Measurements from ENCODE around the gene THSD4. TPM values are rescaled to one million over a fixed set of nuclear protein-coding genes. Genes with fewer than 3 reads are reported as not detected.
"Not testable (repeated sequence)": the region's sequence is repeated elsewhere in the genome, so short reads cannot be mapped to it uniquely, and the experiment has no call there.

THSD4 gene
- total RNA-seq, 2 donors from 2014 or later: 16.3 to 18.8 TPM

DNA sequence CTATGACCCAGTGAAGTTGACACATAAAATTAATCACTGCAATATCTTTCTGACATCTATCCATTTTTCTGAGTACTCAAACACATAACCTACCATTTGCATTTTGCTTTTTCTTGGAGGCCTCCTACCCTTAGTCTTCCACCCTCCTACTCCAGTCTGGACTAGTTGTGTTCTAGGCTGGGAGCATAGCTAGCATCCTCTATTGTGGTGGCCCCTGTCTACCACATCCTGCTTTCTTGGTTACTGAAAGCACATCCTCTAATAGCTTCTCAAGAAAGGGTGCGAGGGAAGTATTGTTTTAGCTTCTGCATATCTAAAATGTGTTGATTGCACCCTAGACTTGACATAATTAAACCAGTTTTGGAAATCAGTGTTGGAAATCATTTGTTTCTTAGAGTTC is 176.5 kb downstream of the THSD4 start:
- intact Hi-C loops (cut with DNase I): no loop called here
- DNase-seq (ENCODE audit: low spot score): no peak

GRCh38 chr15:71293723-71294122 is 178.5 kb downstream of the THSD4 start:
- no peak for DNase-seq (ENCODE audit: low spot score)
- intact Hi-C loops (cut with DNase I): no loop called here

DNA sequence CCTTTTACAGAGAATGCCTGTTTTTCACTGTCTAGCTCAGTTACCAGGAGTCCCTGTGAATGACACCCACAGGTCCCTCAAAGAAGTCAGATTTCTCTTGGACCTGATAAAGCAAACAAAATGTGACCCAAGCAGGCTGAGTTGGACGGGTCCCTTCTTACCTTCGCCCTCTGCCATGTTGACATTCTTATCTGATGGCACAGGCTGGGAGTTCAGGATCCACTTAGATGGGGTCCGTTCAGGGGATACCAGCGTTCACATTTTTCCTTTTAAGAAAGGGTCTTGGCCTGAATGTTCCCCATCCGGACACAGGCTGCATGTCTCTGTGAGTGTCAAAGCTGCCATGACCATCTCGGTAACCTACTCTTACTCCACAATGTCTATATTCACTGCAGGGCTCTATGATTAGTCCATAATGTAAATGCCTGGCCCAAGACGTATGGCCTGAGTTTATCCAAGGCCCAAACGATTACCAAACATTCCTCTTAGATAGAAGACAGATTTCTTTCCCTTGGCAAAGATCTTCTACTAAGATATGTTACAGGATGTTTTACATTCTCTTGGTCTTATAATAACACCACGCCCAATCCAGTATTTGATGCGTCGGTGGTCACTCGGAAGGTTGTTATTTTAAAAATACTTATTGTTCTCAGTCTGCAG is 179.1 kb downstream of the THSD4 start:
- intact Hi-C loops (cut with DNase I): no loop called here
- no peak for DNase-seq (ENCODE audit: low spot score)

- DNase-seq (ENCODE audit: low spot score): no peak
- intact Hi-C loops (cut with DNase I): no loop called here
These were observed 179.8 kb downstream of the THSD4 start for GRCh38 chr15:71294911-71295602.

DNA sequence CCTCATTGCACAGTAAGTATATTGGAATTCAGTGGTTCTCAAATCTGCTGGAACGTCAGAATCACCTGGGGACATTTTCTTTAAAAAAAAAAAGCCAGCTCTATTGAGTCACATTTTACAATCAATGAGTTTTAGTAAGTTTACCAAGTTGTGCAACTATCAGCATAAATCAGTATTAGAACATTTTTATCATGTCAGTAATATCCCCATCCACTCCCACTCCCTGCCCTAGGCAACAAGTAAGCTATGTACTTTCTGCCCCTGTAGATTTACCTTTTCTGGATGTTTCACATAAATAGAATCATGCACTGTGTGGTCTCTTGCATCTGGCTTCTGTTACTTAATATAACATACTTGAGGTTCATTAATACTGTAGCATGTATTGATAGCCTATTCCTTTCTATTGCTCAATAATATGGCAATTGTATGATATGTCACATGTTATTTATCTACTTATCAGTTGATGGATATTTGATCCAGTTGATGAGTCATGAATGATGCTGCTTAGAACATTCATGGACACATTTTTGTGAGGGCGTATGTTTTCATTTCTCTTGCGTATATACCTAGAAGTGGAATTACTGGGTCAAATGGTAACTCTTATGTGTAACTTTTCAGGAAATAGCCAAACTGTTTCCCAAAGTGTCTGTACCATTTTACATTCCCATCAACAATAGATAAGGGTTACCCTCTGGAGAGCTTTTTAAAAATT is 180.5 kb downstream of the THSD4 start:
- intact Hi-C loops (cut with DNase I): no loop called here
- DNase-seq (ENCODE audit: low spot score): no peak

GRCh38 chr15:71296315-71296679 is 181.0 kb downstream of the THSD4 start:
- no peak for DNase-seq (ENCODE audit: low spot score)
- intact Hi-C loops (cut with DNase I): no loop called here

GRCh38 chr15:71301958-71302621 is 186.8 kb downstream of the THSD4 start:
- DNase-seq (ENCODE audit: low spot score): no peak
- intact Hi-C loops (cut with DNase I): no loop called here

- DNase-seq (ENCODE audit: low spot score): no peak
- intact Hi-C loops (cut with DNase I): no loop called here
These were observed 187.7 kb downstream of the THSD4 start for GRCh38 chr15:71302861-71303410.

DNA sequence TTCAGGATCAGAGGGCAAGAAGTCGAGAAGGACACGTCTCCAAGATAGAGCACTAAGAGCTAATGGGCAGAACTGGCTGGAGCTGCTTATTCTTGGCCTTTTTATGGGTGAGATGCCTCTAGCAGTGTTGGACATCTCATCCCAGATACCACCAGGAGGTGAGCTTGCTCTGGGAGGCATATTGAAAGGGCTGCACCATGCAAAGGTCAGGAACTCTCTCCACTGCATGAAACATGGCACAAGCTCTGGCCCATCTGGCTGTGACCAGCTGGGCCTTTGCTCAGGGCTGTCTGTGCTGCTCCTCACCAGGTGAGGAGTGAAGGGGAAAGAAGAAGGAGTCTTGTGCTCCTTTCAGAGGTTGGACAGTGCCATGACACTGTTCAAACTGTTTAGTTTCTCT is 188.7 kb downstream of the THSD4 start:
- DNase-seq (ENCODE audit: low spot score): no peak
- intact Hi-C loops (cut with DNase I): no loop called here

GRCh38 chr15:71304681-71305080 is 189.4 kb downstream of the THSD4 start:
- intact Hi-C loops (cut with DNase I): no loop called here
- no peak for DNase-seq (ENCODE audit: low spot score)

DNA sequence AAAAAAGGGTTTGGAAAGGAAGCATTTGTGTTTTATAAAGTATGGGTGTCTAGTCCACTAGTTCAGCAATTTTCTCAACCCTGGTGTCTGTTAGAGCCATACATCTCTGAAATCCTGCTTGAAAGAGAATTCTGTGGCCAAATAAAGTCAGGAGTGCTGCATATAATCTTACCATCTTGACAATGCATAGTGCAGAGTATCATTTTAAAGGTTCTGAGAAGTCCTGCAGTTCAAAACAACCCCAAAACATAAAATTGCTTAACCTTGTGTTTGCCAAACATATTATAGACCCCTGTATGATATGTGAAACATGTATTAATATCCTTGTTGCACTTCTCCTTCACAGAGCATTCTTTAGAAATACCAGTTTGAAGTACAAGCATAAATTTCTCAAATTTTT is 191.3 kb downstream of the THSD4 start:
- intact Hi-C loops (cut with DNase I): no loop called here
- no peak for DNase-seq (ENCODE audit: low spot score)

GRCh38 chr15:71312194-71312708 is 197.0 kb downstream of the THSD4 start:
- intact Hi-C loops (cut with DNase I): no loop called here
- no peak for DNase-seq (ENCODE audit: low spot score)

- DNase-seq (ENCODE audit: low spot score): no peak
- intact Hi-C loops (cut with DNase I): no loop called here
These were observed 197.6 kb downstream of the THSD4 start for GRCh38 chr15:71312731-71313460.

DNA sequence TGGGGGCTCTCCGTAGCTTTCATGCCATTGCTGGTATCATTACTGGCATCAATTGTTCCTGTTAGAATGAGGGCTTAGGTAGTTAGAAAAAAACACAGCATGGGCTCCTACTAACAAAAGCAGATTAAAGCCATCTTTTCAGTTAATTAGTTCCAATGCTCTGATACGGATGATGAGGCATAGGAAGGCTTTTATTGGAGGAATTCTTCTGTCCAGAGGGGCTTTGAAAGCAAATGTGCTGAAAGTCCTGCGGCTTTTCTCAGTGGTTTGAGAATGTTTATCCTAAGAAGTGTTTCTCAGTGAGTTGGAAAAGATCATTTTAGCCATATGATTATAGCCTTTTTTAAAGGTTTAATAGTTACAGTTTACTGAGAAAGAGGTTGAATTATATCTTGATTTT is 198.5 kb downstream of the THSD4 start:
- intact Hi-C loops (cut with DNase I): no loop called here
- DNase-seq (ENCODE audit: low spot score): no peak

- no peak for DNase-seq (ENCODE audit: low spot score)
- intact Hi-C loops (cut with DNase I): no loop called here
These were observed 199.8 kb downstream of the THSD4 start for GRCh38 chr15:71314956-71315537.

GRCh38 chr15:71316911-71317310 is 201.6 kb downstream of the THSD4 start:
- intact Hi-C loops (cut with DNase I): loop anchor here in 1 of 2 donors (1.0 kb wide), 1 partner anchor 36 kb away; no protein-coding TSS in a partner anchor
- no peak for DNase-seq (ENCODE audit: low spot score)

- DNase-seq (ENCODE audit: low spot score); intact Hi-C loops (cut with DNase I): not testable (repeated sequence)
These were observed 204.2 kb downstream of the THSD4 start for GRCh38 chr15:71319424-71319823.

GRCh38 chr15:71319935-71320334 is 204.7 kb downstream of the THSD4 start:
- DNase-seq (ENCODE audit: low spot score): no peak
- intact Hi-C loops (cut with DNase I): no loop called here

DNA sequence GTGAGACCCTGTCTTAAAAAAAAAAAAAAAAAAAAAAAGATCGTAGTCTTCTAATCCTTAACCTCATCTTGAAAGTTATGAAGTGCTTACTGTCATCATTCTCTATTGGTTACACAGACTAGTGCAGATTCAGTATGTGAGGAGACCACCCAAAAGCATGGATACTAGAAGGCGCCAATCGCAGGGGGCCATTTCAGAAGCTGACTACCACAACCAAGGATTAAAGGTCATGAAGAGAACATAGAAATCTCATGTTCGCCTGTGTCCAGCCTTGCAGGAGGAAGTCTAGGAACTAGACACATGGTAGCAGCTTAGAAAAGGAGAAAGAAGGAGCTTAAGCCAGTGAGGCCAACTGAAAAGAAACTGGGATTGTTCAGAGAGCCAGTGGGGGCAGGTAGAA is 207.8 kb downstream of the THSD4 start:
- DNase-seq (ENCODE audit: low spot score): no peak
- intact Hi-C loops (cut with DNase I): no loop called here

Measured in posterior vena cava (tissue), 2 donors.